Measurements from ENCODE around the gene NR2F2. TPM values are rescaled to one million over a fixed set of nuclear protein-coding genes. Genes with fewer than 3 reads are reported as not detected.
A peak's percentile ranks its signal among the peaks of the same experiment; 100 is the strongest.

The NR2F2 gene
- total RNA-seq, 1 donor from 2014 or later: 32.1 TPM

DNA sequence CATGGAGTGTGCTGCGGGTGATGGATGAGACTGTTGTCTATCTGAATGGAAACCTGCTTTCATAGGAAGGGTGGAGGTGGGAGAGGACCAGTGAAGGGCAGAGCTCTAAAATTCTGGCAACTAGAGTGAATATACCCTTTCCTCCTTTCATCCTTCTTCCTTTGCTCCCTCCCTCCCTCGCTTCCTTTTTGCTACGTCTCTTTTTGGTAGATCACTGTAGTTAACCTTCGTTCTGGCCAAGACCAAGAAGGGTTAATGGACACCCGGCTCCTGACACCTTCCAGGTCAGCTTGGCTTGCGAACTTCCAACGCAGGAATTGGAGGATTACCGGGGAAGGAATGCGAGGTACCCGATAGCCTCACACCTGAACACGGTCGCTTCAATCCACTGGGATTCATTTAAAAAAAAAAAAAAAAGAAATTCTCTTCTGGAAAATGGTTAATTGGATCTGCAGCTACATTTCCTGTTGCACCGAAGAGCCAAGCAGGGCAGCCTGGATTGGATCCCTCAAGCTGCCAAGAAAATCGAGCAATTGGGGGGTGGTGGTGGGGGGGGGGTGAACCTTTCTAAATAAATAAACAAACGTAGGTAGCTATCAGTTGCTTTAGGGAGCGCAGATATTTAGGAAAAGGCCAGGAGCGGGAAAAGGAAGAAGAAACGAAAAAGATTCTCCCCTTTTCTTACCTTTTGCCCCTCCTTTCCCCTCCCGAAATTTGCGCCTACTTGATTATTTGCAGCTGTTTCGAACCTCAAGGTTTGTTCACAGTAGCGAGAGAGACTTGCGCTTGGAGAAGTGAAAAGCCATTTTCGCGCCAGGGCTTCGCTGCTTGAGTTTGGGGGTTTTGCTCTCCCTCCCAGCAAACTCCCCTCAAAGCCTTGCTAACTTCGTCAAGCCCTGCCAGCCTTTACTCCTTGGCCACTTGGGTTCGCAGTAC, 9.5 kb upstream of the NR2F2 start:
- peaks cover 49% of the 10 kb centered on the region for H3K4me1 ChIP-seq
- peaks cover 33% of the 10 kb centered on the region for H3K79me2 ChIP-seq (ENCODE audit: low read depth)
- Mint-ChIP-seq H3K27ac (peak overlapping the region; percentile 42), H3K4me1 (peaks cover 69% of the 10 kb centered on the region), H3K9me3 (no peaks in the 10 kb centered on the region), H3K27me3 (ENCODE audit: insufficient read depth, low read depth) (peaks cover 6% of the 10 kb centered on the region), H3K4me3 (peak overlapping the region; percentile 82), H3K36me3 (no peaks in the 10 kb centered on the region)
- no peak overlapping the region for H3K9ac ChIP-seq
- TF ChIP-seq EZH2phosphoT487 (IDR thresholded peaks at IDR 0.05) (no peak), CTCF (IDR thresholded peaks at IDR 0.05) (no peak), EZH2 (IDR thresholded peaks at IDR 0.05) (no peak)
- H3K36me3 ChIP-seq: no peaks in the 10 kb centered on the region
- H2AFZ ChIP-seq (replicated peaks): peak overlapping the region; percentile 20
- H3K4me3 ChIP-seq: peak overlapping the region; percentile 74
- no peak overlapping the region for H3K27ac ChIP-seq
- DNase-seq (ENCODE audit: low spot score): peak; percentile 60
- no peaks in the 10 kb centered on the region for H3K9me3 ChIP-seq (ENCODE audit: low read depth)
- H3F3A ChIP-seq (ENCODE audit: low read depth): peaks cover 59% of the 10 kb centered on the region
- no peaks in the 10 kb centered on the region for H4K20me1 ChIP-seq (ENCODE audit: low read depth)
- H3K27me3 ChIP-seq: peaks cover 45% of the 10 kb centered on the region
- peak overlapping the region; percentile 97 for H3K4me2 ChIP-seq

- peaks cover 6% of the 10 kb centered on the region for H3K27me3 Mint-ChIP-seq (ENCODE audit: insufficient read depth, low read depth)
- no peak for TF ChIP-seq CTCF (IDR thresholded peaks at IDR 0.05)
- peak; percentile 43 for TF ChIP-seq EZH2phosphoT487 (IDR thresholded peaks at IDR 0.05)
- TF ChIP-seq EZH2 (IDR thresholded peaks at IDR 0.05): peak; percentile 28
- DNase-seq (ENCODE audit: low spot score): peak; percentile 78
- H3K27ac ChIP-seq: no peak overlapping the region
- no peaks in the 10 kb centered on the region for H4K20me1 ChIP-seq (ENCODE audit: low read depth)
- peak overlapping the region; percentile 91 for H3K27ac Mint-ChIP-seq
- H3K79me2 ChIP-seq (ENCODE audit: low read depth): peaks cover 42% of the 10 kb centered on the region
- H3K4me2 ChIP-seq: peak overlapping the region; percentile 97
- peak overlapping the region; percentile 88 for H3K4me3 Mint-ChIP-seq
- no peaks in the 10 kb centered on the region for H3K9me3 ChIP-seq (ENCODE audit: low read depth)
- H2AFZ ChIP-seq (replicated peaks): peak overlapping the region; percentile 20
- peaks cover 49% of the 10 kb centered on the region for H3K4me1 ChIP-seq
- H3F3A ChIP-seq (ENCODE audit: low read depth): peaks cover 66% of the 10 kb centered on the region
- peaks cover 65% of the 10 kb centered on the region for H3K4me1 Mint-ChIP-seq
- H3K9ac ChIP-seq: no peak overlapping the region
- no peaks in the 10 kb centered on the region for H3K9me3 Mint-ChIP-seq
- H3K36me3 Mint-ChIP-seq: no peaks in the 10 kb centered on the region
- peak overlapping the region; percentile 74 for H3K4me3 ChIP-seq
- peaks cover 45% of the 10 kb centered on the region for H3K27me3 ChIP-seq
- no peaks in the 10 kb centered on the region for H3K36me3 ChIP-seq
Measured at GRCh38 chr15:96321639-96322535, 8.6 kb upstream of the NR2F2 start.

GRCh38 chr15:96322536-96323318, 7.8 kb upstream of the NR2F2 start:
- TF ChIP-seq EZH2phosphoT487 (IDR thresholded peaks at IDR 0.05) (no peak), EZH2 (IDR thresholded peaks at IDR 0.05) (peak; percentile 29)
- Histone ChIP-seq H2AFZ (replicated peaks) (no peak overlapping the region), H4K20me1 (ENCODE audit: low read depth) (no peaks in the 10 kb centered on the region), H3K36me3 (no peaks in the 10 kb centered on the region), H3F3A (ENCODE audit: low read depth) (peaks cover 75% of the 10 kb centered on the region), H3K9ac (no peak overlapping the region), H3K79me2 (ENCODE audit: low read depth) (peaks cover 50% of the 10 kb centered on the region), H3K4me3 (peak overlapping the region; percentile 74), H3K4me1 (peaks cover 44% of the 10 kb centered on the region), H3K9me3 (ENCODE audit: low read depth) (no peaks in the 10 kb centered on the region), H3K27ac (peak overlapping the region; percentile 94), H3K4me2 (peak overlapping the region; percentile 97), H3K27me3 (peaks cover 43% of the 10 kb centered on the region)
- H3K27me3 Mint-ChIP-seq (ENCODE audit: insufficient read depth, low read depth): peaks cover 3% of the 10 kb centered on the region
- H3K36me3 Mint-ChIP-seq: no peaks in the 10 kb centered on the region
- peak overlapping the region; percentile 98 for H3K4me3 Mint-ChIP-seq
- peak overlapping the region; percentile 97 for H3K27ac Mint-ChIP-seq
- H3K9me3 Mint-ChIP-seq: no peaks in the 10 kb centered on the region
- H3K4me1 Mint-ChIP-seq: peaks cover 61% of the 10 kb centered on the region
- peak; percentile 77 for DNase-seq (ENCODE audit: low spot score)
